Measurements from ENCODE around the gene NID1.

DNA sequence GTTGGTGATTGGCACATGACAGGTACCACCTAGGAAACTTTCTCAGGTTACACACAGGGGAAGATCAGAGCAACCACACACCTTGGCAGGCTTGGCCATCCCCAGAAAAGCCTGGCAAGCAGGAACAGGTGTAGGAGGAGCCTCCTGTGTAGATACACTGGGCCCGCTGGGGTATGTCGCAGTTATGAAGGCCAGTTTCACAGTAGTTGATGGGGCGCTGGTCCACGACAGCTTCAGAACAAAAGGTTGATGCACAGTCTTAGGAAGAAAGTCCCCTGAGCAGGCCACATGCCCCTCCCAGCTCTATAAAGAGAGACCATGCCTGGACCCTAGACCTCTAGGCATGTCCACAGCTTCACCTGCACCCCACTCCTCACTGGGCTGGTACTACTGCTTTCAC, 51.6 kb downstream of the NID1 start:
- TF ChIP-seq, protein P1, sequence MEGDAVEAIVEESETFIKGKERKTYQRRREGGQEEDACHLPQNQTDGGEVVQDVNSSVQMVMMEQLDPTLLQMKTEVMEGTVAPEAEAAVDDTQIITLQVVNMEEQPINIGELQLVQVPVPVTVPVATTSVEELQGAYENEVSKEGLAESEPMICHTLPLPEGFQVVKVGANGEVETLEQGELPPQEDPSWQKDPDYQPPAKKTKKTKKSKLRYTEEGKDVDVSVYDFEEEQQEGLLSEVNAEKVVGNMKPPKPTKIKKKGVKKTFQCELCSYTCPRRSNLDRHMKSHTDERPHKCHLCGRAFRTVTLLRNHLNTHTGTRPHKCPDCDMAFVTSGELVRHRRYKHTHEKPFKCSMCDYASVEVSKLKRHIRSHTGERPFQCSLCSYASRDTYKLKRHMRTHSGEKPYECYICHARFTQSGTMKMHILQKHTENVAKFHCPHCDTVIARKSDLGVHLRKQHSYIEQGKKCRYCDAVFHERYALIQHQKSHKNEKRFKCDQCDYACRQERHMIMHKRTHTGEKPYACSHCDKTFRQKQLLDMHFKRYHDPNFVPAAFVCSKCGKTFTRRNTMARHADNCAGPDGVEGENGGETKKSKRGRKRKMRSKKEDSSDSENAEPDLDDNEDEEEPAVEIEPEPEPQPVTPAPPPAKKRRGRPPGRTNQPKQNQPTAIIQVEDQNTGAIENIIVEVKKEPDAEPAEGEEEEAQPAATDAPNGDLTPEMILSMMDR (IDR thresholded peaks at IDR 0.05), result no peak
- TF ChIP-seq POLR2A (IDR thresholded peaks at IDR 0.05), result no peak
